H9 (cell line): ENCODE measurements around the gene INSM1. TPM values are rescaled to one million over a fixed set of nuclear protein-coding genes. Genes with fewer than 3 reads are reported as not detected.

Source experiments
- DNase-seq: peaks from one replicate; pipeline ENCODE4 v3.0.0-alpha.2; 2017
- H2AFZ ChIP-seq: one replicate; pipeline ENCODE4 v1.6.1; 2013; ENCODE audit warnings: mild to moderate bottlenecking, low read length, control low read depth, moderate library complexity
- H2AK5ac ChIP-seq: 2 replicates; pipeline ENCODE4 v1.6.1; 2013; ENCODE audit warnings: low read length, control low read depth, mixed read lengths; ENCODE audit not compliant: insufficient read length
- H2BK120ac ChIP-seq: one replicate; pipeline ENCODE4 v1.6.1; 2013; ENCODE audit warnings: low read depth, mild to moderate bottlenecking, low read length, control low read depth, inconsistent platforms; ENCODE audit not compliant: poor library complexity, severe bottlenecking
- H2BK12ac ChIP-seq: 2 replicates; pipeline ENCODE4 v1.6.1; 2013; ENCODE audit warnings: low read length, control low read depth, mixed read lengths, low read depth; ENCODE audit not compliant: insufficient read length
- H2BK15ac ChIP-seq: 2 replicates; pipeline ENCODE4 v1.6.1; 2013; ENCODE audit warnings: low read depth, low read length, control low read depth
- H2BK20ac ChIP-seq: one replicate; pipeline ENCODE4 v1.6.1; 2013; ENCODE audit warnings: low read depth, mild to moderate bottlenecking, low read length, control low read depth, inconsistent platforms; ENCODE audit not compliant: poor library complexity, severe bottlenecking
- H2BK5ac ChIP-seq: 2 replicates; pipeline ENCODE4 v1.6.1; 2013; ENCODE audit warnings: low read length, control low read depth, mixed read lengths; ENCODE audit not compliant: insufficient read length
- H3K14ac ChIP-seq: 2 replicates; pipeline ENCODE4 v1.6.1; 2013; ENCODE audit warnings: low read length, control low read depth; ENCODE audit not compliant: insufficient read depth
- H3K18ac ChIP-seq: 2 replicates; pipeline ENCODE4 v1.6.1; 2013; ENCODE audit warnings: low read depth, mild to moderate bottlenecking, mixed read lengths, low read length, control low read depth; ENCODE audit not compliant: insufficient read length
- H3K23ac ChIP-seq: 2 replicates; pipeline ENCODE4 v1.6.1; 2013; ENCODE audit warnings: low read length, control low read depth, mixed read lengths, low read depth; ENCODE audit not compliant: insufficient read length
- H3K23me2 ChIP-seq: 2 replicates; pipeline ENCODE4 v1.6.1; 2013; ENCODE audit warnings: low read depth, mild to moderate bottlenecking, mixed read lengths, low read length, control low read depth; ENCODE audit not compliant: insufficient read length, poor library complexity, severe bottlenecking
- H3K27ac ChIP-seq: 2 replicates; pipeline ENCODE4 v1.5.1; 2013; ENCODE audit warnings: low read length, control low read depth, mixed read lengths, low read depth; ENCODE audit not compliant: insufficient read length
- H3K27me3 ChIP-seq: 2 replicates; pipeline ENCODE4 v1.6.1; 2013; ENCODE audit warnings: low read length, control low read depth, inconsistent platforms; ENCODE audit not compliant: insufficient read depth
- H3K4ac ChIP-seq: 2 replicates; pipeline ENCODE4 v1.6.1; 2013; ENCODE audit warnings: low read depth, mild to moderate bottlenecking, control low read depth, inconsistent platforms, low read length, moderate library complexity
- H3K4me1 ChIP-seq: 2 replicates; pipeline ENCODE4 v1.6.1; 2013; ENCODE audit warnings: low read length, control low read depth, inconsistent platforms; ENCODE audit not compliant: insufficient read depth
- H3K4me2 ChIP-seq: 2 replicates; pipeline ENCODE4 v1.6.1; 2013; ENCODE audit warnings: low read length, control low read depth, mixed read lengths; ENCODE audit not compliant: insufficient read length, insufficient read depth
- H3K56ac ChIP-seq: 2 replicates; pipeline ENCODE4 v1.6.1; 2013; ENCODE audit warnings: low read depth, mild to moderate bottlenecking, mixed read lengths, low read length, control low read depth; ENCODE audit not compliant: insufficient read length
- H3K79me1 ChIP-seq: 2 replicates; pipeline ENCODE4 v1.6.1; 2013; ENCODE audit warnings: low read depth, mild to moderate bottlenecking, moderate library complexity, low read length, control low read depth, inconsistent platforms; ENCODE audit not compliant: insufficient read depth, poor library complexity, severe bottlenecking
- H3K79me2 ChIP-seq: 2 replicates; pipeline ENCODE4 v1.6.1; 2013; ENCODE audit warnings: low read length, control low read depth, inconsistent platforms; ENCODE audit not compliant: insufficient read depth
- H3K9ac ChIP-seq: 2 replicates; pipeline ENCODE4 v1.6.1; 2013; ENCODE audit warnings: low read length, control low read depth, mixed read lengths; ENCODE audit not compliant: insufficient read length; ENCODE audit errors: extremely low read depth
- H3K9me3 ChIP-seq: one replicate; pipeline ENCODE4 v1.6.1; 2013; ENCODE audit warnings: low read depth, low read length, inconsistent platforms; ENCODE audit not compliant: control insufficient read depth
- H3T11ph ChIP-seq: one replicate; pipeline ENCODE4 v1.6.1; 2013; ENCODE audit warnings: mild to moderate bottlenecking, low read length, control low read depth, inconsistent platforms
- H4K20me1 ChIP-seq: one replicate; pipeline ENCODE4 v1.6.1; 2013; ENCODE audit not compliant: control insufficient read depth, insufficient read length, insufficient read depth
- H4K5ac ChIP-seq: 2 replicates; pipeline ENCODE4 v1.6.1; 2013; ENCODE audit warnings: low read depth, mild to moderate bottlenecking, mixed read lengths, low read length, control low read depth; ENCODE audit not compliant: insufficient read length
- H4K8ac ChIP-seq: replicated peaks from 2 replicates; pipeline ENCODE4 v1.6.1; 2013; ENCODE audit warnings: low read length, control low read depth, mixed read lengths, low read depth; ENCODE audit not compliant: insufficient read length
- H4K91ac ChIP-seq: 2 replicates; pipeline ENCODE4 v1.6.1; 2013; ENCODE audit warnings: low read depth, mild to moderate bottlenecking, moderate library complexity, mixed read lengths, low read length, control low read depth; ENCODE audit not compliant: insufficient read length
- H3K27ac Mint-ChIP-seq, 3 experiments: 2 replicates in 2 of 3; 3 replicates in 1 of 3; pipeline ENCODE4 v1.8.0; 2020 to 2021; ENCODE audit warnings: mixed read lengths in 3 of 3, mild to moderate bottlenecking in 1 of 3, moderate library complexity in 1 of 3
- H3K27me3 Mint-ChIP-seq: 2 replicates; pipeline ENCODE4 v1.8.0; 2021; ENCODE audit warnings: low read depth, mild to moderate bottlenecking, moderate library complexity, mixed read lengths
- H3K36me3 Mint-ChIP-seq, 3 experiments: 2 replicates in 2 of 3; 3 replicates in 1 of 3; pipeline ENCODE4 v1.8.0; 2020 to 2021; ENCODE audit warnings: low read depth in 3 of 3, mixed read lengths in 3 of 3; ENCODE audit not compliant: insufficient read depth in 1 of 3
- H3K4me1 Mint-ChIP-seq, 2 experiments: 2 replicates each; pipeline ENCODE4 v1.8.0; 2020; ENCODE audit warnings: mixed read lengths in 2 of 2
- H3K4me3 Mint-ChIP-seq, 2 experiments: 2 replicates in 1 of 2; 3 replicates in 1 of 2; pipeline ENCODE4 v1.8.0; 2020 to 2021; ENCODE audit warnings: mild to moderate bottlenecking in 2 of 2, mixed read lengths in 2 of 2, moderate library complexity in 1 of 2
- H3K9me3 Mint-ChIP-seq, 2 experiments: 2 replicates in 1 of 2; 3 replicates in 1 of 2; pipeline ENCODE4 v1.8.0; 2020; ENCODE audit warnings: mild to moderate bottlenecking in 2 of 2, mixed read lengths in 2 of 2, moderate library complexity in 1 of 2
- WGBS: extraction: QIAGEN DNeasy Blood & Tissue Kit; methylation state at CpG from one replicate; pipeline ENCODE4 v1.1.7; 2013; ENCODE audit warnings: missing lambda C conversion rate, low lambda C conversion rate, mixed read lengths; ENCODE audit not compliant: insufficient read length; ENCODE audit errors: extremely low coverage; 5-methylcytosine and 5-hydroxymethylcytosine counted together
- total RNA-seq: library from RNA; stranded (reverse); gene quantifications from 2 replicates; pipeline ENCODE4 v1.2.1, GENCODE V29; 2021
- TF ChIP-seq, protein P1 (sequence below): fragments of 200-600 bp; sonication (generic); conservative IDR thresholded peaks from 3 replicates; pipeline ENCODE4 v1.8.0; 2021; ENCODE audit warnings: antibody characterized with exemption, mild to moderate bottlenecking

Gene INSM1
- total RNA-seq, 1 experiment from 2014 or later = 0.83 TPM

- peak overlapping the region; percentile 54 for H3K4me2 ChIP-seq
- Mint-ChIP-seq H3K36me3 (no peaks in the 10 kb centered on the region), H3K4me3 (peak overlapping the region; percentile 55 to 90)
These were observed 5.0 kb upstream of the INSM1 start for GRCh38 chr20:20362774-20363433.

More at GRCh38 chr20:20362774-20363433, 5.0 kb upstream of the INSM1 start:
- H2AFZ ChIP-seq = no peak overlapping the region
- H2BK5ac ChIP-seq = no peak overlapping the region
- no CpG with 5 or more reads among the region's 17 CpGs for WGBS
- no peaks in the 10 kb centered on the region for H4K20me1 ChIP-seq
- H3K9me3 ChIP-seq = no peaks in the 10 kb centered on the region
- H2BK20ac ChIP-seq = no peak overlapping the region
- H3K4me1 Mint-ChIP-seq = peaks cover 40 to 47% of the 10 kb centered on the region in 2 experiments
- H3K4ac ChIP-seq = no peak overlapping the region
- no peak overlapping the region for H3K27ac ChIP-seq
- peaks cover 28% of the 10 kb centered on the region for H3K23me2 ChIP-seq
- H3K9ac ChIP-seq = no peak overlapping the region
- H3K14ac ChIP-seq = no peak overlapping the region
- no peaks in the 10 kb centered on the region for H3K4me1 ChIP-seq
- no peak overlapping the region for H2BK15ac ChIP-seq
- no peak overlapping the region; a peak in 1 of 7 replicates for H3K27ac Mint-ChIP-seq
- no peak overlapping the region for H2BK120ac ChIP-seq
- no peak overlapping the region for H4K91ac ChIP-seq
- H4K5ac ChIP-seq = no peak overlapping the region
- peaks cover 1 to 6% of the 10 kb centered on the region in 2 experiments; a peak in 2 of 5 replicates for H3K9me3 Mint-ChIP-seq
- H3T11ph ChIP-seq = no peak overlapping the region
- peaks cover 94% of the 10 kb centered on the region for H3K27me3 Mint-ChIP-seq
- TF ChIP-seq, protein P1, sequence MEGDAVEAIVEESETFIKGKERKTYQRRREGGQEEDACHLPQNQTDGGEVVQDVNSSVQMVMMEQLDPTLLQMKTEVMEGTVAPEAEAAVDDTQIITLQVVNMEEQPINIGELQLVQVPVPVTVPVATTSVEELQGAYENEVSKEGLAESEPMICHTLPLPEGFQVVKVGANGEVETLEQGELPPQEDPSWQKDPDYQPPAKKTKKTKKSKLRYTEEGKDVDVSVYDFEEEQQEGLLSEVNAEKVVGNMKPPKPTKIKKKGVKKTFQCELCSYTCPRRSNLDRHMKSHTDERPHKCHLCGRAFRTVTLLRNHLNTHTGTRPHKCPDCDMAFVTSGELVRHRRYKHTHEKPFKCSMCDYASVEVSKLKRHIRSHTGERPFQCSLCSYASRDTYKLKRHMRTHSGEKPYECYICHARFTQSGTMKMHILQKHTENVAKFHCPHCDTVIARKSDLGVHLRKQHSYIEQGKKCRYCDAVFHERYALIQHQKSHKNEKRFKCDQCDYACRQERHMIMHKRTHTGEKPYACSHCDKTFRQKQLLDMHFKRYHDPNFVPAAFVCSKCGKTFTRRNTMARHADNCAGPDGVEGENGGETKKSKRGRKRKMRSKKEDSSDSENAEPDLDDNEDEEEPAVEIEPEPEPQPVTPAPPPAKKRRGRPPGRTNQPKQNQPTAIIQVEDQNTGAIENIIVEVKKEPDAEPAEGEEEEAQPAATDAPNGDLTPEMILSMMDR = no peak
- H3K23ac ChIP-seq = no peak overlapping the region
- no peak overlapping the region for H2BK12ac ChIP-seq
- peaks cover 32% of the 10 kb centered on the region for H3K27me3 ChIP-seq
- H3K56ac ChIP-seq = no peak overlapping the region
- no peak overlapping the region for H3K18ac ChIP-seq
- no peaks in the 10 kb centered on the region for H3K79me2 ChIP-seq
- H4K8ac ChIP-seq = no peak overlapping the region
- H3K79me1 ChIP-seq = no peaks in the 10 kb centered on the region
- DNase-seq = peak; percentile 76
- no peak overlapping the region for H2AK5ac ChIP-seq
